ENCODE data around the gene PITPNM3.

PITPNM3 gene

DNA sequence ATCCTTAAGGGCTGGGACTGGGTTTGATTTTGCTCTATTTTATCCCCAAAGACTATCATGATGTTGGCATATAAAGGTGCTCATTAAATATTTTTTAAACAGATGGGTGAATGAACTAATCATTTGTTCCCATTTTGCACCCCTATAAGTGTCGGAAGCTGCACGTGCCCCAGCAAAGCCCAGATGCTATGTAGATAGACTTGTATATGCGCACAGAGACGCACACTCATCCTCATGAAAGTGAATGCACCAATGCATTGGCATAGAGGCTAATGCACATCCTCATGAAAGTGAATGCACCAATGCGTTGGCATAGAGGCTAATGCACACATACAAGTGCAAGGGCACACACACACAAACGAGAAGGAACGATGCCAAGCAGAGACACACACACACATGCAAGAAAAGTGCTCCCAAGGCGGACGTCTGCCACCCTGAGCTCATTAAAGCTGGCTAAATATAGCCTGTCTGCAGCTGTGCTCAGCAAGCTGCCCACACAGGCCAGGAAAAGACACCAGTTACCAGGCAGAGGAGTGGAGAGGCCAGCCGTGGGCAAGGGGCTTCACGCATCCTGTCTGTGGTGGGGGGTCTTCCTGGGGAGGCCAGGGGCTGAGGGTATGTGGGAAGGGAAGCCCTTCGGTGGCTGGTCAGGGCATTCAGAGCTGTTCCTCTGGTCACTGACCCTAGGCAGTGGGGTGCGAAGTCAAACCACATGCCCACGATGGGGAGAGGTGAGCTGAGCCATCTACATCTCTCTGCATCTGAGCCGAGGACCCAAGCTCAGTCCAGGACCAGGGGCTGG, 59.5 kb downstream of the PITPNM3 start:
- TF ChIP-seq, protein P1, sequence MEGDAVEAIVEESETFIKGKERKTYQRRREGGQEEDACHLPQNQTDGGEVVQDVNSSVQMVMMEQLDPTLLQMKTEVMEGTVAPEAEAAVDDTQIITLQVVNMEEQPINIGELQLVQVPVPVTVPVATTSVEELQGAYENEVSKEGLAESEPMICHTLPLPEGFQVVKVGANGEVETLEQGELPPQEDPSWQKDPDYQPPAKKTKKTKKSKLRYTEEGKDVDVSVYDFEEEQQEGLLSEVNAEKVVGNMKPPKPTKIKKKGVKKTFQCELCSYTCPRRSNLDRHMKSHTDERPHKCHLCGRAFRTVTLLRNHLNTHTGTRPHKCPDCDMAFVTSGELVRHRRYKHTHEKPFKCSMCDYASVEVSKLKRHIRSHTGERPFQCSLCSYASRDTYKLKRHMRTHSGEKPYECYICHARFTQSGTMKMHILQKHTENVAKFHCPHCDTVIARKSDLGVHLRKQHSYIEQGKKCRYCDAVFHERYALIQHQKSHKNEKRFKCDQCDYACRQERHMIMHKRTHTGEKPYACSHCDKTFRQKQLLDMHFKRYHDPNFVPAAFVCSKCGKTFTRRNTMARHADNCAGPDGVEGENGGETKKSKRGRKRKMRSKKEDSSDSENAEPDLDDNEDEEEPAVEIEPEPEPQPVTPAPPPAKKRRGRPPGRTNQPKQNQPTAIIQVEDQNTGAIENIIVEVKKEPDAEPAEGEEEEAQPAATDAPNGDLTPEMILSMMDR (IDR thresholded peaks at IDR 0.05; ENCODE audit: extremely low read depth, insufficient read depth, missing control alignments) = no peak
- no peak for DNase-seq (ENCODE audit: low spot score)
- in situ Hi-C loops (cut with MboI; ENCODE audit: low pct_unique_long_range_greater_than_20kb, low sequenced_read_pairs, unreplicated experiment) = no loop called here

DNA sequence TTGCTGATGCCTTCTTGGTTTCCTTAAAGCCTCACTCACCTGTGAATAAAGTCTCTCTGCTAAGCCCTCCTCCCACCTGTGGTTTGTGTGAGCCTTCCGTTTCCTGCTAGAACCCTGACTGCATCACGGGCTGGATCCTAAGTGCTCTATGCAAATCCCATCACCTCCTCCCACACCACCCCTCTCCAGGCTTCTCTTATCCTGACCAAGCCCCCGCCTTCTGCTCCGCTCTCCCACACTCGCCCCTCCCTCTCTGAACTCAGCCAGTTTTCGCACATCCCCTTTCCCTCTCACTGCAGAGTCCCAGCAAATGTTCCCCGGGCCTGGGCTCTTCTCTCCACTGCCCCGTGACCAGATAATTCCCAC, 60.3 kb downstream of the PITPNM3 start:
- DNase-seq (ENCODE audit: low spot score) = peak; percentile 46
- in situ Hi-C loops (cut with MboI; ENCODE audit: low pct_unique_long_range_greater_than_20kb, low sequenced_read_pairs, unreplicated experiment) = no loop called here
- TF ChIP-seq, protein P1 (IDR thresholded peaks at IDR 0.05; ENCODE audit: extremely low read depth, insufficient read depth, missing control alignments) = no peak

DNA sequence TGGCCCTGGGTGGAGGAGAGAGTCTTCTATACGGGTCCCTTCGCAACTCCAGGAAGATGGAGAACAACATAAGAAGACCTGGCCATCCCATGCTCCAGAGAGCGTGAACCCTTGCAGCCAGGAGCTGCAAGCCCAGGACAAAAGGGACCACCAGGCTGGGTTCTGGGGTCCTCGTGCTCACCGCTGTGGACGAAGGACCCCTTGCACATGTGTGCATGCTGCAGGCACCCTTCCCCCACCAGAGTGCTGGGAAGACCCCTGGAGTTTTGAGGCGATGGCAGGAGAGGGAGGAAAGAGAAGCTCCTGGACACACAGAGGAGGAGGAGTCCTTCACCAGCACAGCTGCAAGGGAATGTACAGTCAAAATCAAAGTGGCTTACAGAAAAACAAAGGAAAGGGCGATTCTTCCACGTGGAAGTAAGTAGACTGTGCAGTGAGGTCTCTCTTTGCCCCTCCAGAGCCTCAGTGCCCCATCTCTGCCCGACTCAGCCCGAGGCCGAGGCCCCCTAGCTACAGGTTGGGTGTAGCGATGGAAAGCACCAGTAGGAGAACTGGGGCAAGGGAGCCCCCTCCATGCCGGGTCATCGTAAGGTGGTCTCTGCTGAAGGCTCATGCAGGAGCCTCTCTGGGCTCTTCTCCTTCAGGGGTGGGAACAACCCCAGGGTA, 60.8 kb downstream of the PITPNM3 start:
- no peak for DNase-seq (ENCODE audit: low spot score)
- in situ Hi-C loops (cut with MboI; ENCODE audit: low pct_unique_long_range_greater_than_20kb, low sequenced_read_pairs, unreplicated experiment) = no loop called here
- TF ChIP-seq, protein P1 (IDR thresholded peaks at IDR 0.05; ENCODE audit: extremely low read depth, insufficient read depth, missing control alignments) = peak; percentile 26

DNA sequence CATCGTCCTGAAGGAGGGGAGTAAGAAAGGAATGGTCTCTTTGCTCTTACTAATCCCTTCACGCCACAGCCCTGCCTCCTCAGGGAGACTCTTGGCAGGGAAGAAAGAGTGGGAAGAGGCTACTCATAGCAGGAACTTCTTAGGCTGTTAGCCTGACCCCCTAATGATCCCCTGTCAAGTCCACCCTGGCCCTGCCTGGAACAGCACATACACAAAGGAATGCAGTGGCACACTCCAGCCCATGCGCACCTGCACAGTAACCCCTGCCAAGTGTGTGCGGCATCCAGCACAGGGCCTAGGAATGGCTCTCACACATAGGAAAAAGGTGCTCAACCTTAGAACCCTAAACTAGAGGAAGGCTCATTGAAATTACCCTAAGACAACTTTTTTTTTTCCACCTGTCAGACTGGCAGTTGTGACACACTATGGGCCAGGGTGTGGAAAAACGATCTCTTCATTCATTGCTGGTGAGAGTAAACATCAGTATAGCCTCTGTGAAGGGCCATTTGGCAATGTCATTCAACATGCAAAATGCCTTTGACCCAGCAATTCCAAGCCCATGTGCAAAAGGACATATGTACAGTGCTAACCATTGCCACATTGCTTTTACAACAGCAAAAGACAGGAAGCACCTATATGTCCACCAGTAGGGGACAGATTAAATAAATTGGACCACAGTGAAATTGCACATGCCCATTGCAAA, 62.0 kb downstream of the PITPNM3 start:
- no peak for DNase-seq (ENCODE audit: low spot score)
- TF ChIP-seq, protein P1 (IDR thresholded peaks at IDR 0.05; ENCODE audit: extremely low read depth, insufficient read depth, missing control alignments) = no peak
- in situ Hi-C loops (cut with MboI; ENCODE audit: low pct_unique_long_range_greater_than_20kb, low sequenced_read_pairs, unreplicated experiment) = no loop called here

DNA sequence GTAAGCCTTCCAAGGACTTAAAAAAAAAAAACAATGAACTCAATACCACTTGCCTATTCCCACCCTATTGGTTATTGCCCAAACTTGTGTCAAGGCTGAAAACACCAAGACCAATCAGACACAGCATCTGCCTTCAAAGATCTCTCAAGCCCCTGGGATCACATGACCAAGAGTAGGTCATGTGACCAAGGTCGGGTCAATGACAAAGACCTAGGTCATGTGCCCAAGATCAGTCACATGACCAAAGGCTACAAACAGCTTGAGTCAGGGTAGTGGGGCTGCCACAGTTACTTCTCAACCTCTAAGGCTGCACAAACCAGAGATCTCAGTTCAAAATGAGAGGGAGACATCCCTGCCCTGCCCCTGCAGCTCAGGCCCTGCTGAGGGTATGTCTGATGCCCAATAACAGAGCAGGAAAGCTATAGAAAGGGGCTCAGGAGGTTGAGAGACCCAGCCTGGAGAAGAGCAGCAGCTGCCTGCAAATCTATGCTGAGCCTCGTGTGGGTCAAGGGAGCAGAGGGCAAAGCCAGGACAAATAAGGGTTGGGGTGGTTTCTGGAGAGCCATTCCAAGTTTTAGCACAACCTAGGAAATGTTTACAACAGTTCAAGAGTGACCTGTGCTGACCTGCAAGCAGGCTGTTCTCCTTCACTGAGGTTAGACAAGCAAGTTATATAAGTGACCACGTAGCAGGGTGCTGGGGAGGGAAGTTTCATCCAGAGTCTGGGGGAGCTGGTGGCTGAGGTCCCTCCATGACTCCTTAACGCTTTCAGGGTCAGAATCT, 63.3 kb downstream of the PITPNM3 start:
- TF ChIP-seq, protein P1 (IDR thresholded peaks at IDR 0.05; ENCODE audit: extremely low read depth, insufficient read depth, missing control alignments) = no peak
- DNase-seq (ENCODE audit: low spot score) = no peak
- in situ Hi-C loops (cut with MboI; ENCODE audit: low pct_unique_long_range_greater_than_20kb, low sequenced_read_pairs, unreplicated experiment) = no loop called here

All from GM13977 (cell line).